ENCODE results near the gene IMPG1. TPM values are rescaled to one million over a fixed set of nuclear protein-coding genes. Genes with fewer than 3 reads are reported as not detected.

The IMPG1 gene
- total RNA-seq, 1 experiment from 2014 or later, result not detected

DNA sequence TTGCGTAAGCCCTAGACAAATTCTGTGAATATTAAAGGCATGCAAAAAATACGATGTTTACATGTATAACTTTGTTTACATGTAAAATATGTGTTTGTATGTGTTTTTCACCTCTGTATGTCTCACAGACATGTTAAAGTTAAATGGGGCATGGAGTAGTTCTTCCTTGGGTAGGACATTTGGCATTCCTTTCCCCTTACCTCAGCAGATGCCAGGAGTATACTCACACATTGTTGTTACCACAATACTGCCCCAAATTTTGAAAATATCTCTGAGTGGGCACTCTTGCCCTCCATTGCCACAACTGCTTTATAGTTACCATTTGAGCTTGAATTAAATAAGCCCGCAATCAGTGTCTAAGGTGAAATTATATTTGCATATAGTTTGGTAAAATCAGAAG lies 175.9 kb downstream of the IMPG1 start:
- no peak for DNase-seq (ENCODE audit: low read depth)

- no peak for DNase-seq (ENCODE audit: low read depth)
Measured at GRCh38 chr6:75893776-75894152, 178.7 kb downstream of the IMPG1 start.

DNA sequence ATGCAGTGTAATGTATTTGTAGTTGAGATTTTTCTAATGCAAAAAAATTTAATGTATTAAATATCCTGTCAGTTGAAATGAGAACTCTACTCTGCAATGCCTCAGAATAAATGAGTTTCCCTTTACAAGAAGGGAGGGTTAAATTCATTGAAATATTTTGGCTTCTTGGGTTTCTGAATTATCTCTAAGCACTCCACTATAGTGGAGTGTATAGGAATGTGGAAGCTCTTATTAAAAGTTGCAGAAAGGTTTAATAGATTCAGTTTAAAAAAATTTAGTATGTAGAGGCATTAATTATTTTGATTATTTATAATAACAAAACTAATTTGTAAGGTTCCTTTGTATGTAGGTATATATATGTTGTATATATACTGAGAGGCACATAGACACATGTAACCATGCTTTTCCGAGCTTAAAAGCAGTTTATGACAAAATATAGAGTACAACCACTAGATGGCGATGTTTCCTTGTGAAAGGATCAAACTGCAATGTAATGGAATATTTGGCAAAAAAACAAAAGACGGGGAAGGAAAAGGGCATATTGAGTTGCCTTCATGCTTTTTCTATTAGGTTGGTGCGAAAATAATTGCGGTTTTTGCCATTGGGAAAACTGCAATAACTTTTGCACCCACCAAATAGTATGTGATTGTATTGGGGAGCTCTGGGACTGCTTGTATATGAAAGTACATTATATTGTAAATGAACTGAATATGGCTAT lies 179.2 kb downstream of the IMPG1 start:
- DNase-seq (ENCODE audit: low read depth), result peak; percentile 60

- DNase-seq (ENCODE audit: low read depth), result no peak
Measured at GRCh38 chr6:75892384-75892783, 180.1 kb downstream of the IMPG1 start.

- no peak for DNase-seq (ENCODE audit: low read depth)
Measured at GRCh38 chr6:75884822-75885221, 187.6 kb downstream of the IMPG1 start.

DNA sequence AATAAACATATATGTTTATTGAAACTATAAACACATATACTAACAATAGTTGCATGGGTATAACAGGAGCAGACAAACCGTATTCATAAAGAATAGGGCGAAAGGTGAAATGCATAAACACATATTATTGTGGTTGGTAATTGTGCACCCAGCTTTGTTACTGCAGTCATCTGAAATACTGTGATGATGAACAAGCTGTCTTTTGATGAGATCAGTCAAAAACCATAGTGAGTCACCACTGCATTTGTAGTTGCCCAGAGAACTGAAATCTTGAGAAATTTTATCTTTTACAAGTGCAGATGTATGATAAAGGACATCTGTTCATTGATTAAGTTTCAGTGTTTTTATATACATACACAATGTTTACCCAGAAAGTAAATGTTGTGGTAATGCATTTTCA lies 189.7 kb downstream of the IMPG1 start:
- peak; percentile 69 for DNase-seq (ENCODE audit: low read depth)

DNA sequence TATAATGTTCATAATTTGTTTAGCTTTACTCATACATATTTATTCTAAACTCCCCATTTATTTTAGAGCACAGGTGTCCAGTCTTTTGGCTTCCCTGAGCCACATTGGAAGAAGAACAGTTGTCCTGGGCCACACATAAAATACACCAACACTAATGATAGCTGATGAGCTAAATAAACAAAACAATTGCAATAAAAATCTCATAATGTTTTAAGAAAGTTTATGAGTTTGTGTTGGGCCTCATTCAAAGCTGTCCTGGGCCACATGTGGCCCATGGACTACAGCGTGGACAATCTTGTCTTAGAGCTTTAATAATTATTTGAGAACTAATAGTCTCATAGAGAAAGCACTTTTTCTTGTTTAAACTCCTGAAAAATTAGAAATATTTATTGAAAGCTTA lies 192.2 kb downstream of the IMPG1 start:
- DNase-seq (ENCODE audit: low read depth), result no peak

GRCh38 chr6:75876152-75876551 lies 196.3 kb downstream of the IMPG1 start:
- no peak for DNase-seq (ENCODE audit: low read depth)

GRCh38 chr6:75874224-75874623 lies 198.2 kb downstream of the IMPG1 start:
- no peak for DNase-seq (ENCODE audit: low read depth)

Small RNA genes within 50 kb of the gene (small RNA-seq; reads per million reads assigned to genes)
- not detected for gene RF00019
- not detected for gene RNU6-248P
